ENCODE results near the gene C10orf62. TPM values are rescaled to one million over a fixed set of nuclear protein-coding genes. Genes with fewer than 3 reads are reported as not detected.

C10orf62 gene
- total and polyA plus RNA-seq, 9 of the 15 experiments (the other 6 are each of a cell fraction or from before 2014, with no cell fraction given), result not detected

DNA sequence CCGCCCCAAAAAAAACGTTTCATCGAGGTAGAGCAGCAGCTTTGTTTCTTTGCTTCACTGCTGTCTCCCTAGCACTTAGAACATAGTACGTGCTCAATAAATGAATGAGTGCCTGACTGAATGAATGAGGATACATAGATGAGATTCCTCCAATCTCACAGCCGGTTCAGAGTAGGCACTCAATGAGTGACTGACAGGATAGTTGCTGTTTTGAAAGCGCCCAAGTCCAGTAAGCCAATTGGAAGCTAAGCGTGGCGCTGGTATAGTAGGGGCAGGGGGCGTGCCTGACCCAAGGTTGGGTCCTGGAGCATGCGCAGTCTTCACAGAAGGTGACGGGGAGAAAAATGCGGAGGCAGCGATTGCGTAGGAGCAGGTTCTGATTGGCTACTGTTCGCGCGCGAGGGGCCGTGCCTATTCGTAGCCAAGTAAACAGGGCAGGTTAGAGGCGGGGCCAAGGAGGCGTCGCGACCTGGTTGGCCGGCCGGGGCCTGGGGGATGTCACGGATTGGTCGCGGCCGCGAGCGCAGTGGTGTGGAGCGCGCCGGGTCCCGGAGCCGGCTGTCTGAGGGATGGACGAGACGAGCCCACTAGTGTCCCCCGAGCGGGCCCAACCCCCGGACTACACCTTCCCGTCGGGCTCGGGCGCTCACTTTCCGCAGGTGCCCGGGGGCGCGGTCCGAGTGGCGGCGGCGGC lies 50.8 kb downstream of the C10orf62 start, which contains the start of gene PI4K2A (continued):
- peak; percentile 82 for TF ChIP-seq NFYB (IDR thresholded peaks at IDR 0.05; ENCODE audit: extremely low read depth, insufficient read length)
- no peak for TF ChIP-seq KDM2B (CRISPR knock-in tag; IDR thresholded peaks at IDR 0.05)
- no peak for TF ChIP-seq ZNF217 (CRISPR knock-in tag; IDR thresholded peaks at IDR 0.05)
- TF ChIP-seq GABPA (tag; conservative IDR thresholded peaks at IDR 0.05; ENCODE audit: low read depth), result 0 out of 2 replicates have a peak, but pooled peaks have one; percentile 3
- TF ChIP-seq MCM5 (IDR thresholded peaks at IDR 0.05; ENCODE audit: low read depth), result no peak
- TF ChIP-seq RBM25 (IDR thresholded peaks at IDR 0.05; ENCODE audit: low read depth, low read length, severe bottlenecking), result peak; percentile 82
- TF ChIP-seq NFIX (CRISPR knock-in tag; IDR thresholded peaks at IDR 0.05; ENCODE audit: low read depth), result no peak
- TF ChIP-seq NBN (IDR thresholded peaks at IDR 0.05; ENCODE audit: low read depth), result no peak
- peak; percentile 50; the same call in 1 of the 2 replicates for TF ChIP-seq CREB1 (IDR thresholded peaks at IDR 0.05)
- peak; percentile 66 for TF ChIP-seq CREB1 (CRISPR knock-in tag; IDR thresholded peaks at IDR 0.05)
- TF ChIP-seq EGR1 (conservative IDR thresholded peaks at IDR 0.05), result peak; percentile 79
- TF ChIP-seq BDP1 (IDR thresholded peaks at IDR 0.05; ENCODE audit: insufficient read depth, insufficient read length), result no peak
- TF ChIP-seq MAFK (IDR thresholded peaks at IDR 0.05; ENCODE audit: low read length), result peak; percentile 78
- peak in 1 of 2 experiments; percentile 17; a peak in 1 of 4 replicates for TF ChIP-seq MAZ (CRISPR knock-in tag; conservative IDR thresholded peaks at IDR 0.05 in 1 of 2, IDR thresholded peaks at IDR 0.05 in 1 of 2)
- no peak for TF ChIP-seq ZKSCAN3 (CRISPR knock-in tag; IDR thresholded peaks at IDR 0.05)
- no peak for TF ChIP-seq CHD2 (IDR thresholded peaks at IDR 0.05; ENCODE audit: low read depth, low read length)
- TF ChIP-seq FOXK1 (CRISPR knock-in tag; IDR thresholded peaks at IDR 0.05; ENCODE audit: borderline replicate concordance), result peak; percentile 80; the same call in 1 of the 2 replicates
- TF ChIP-seq HDAC2 (IDR thresholded peaks at IDR 0.05), result peak; percentile 74; the same call in 1 of the 2 replicates
- no peak for TF ChIP-seq KAT2B (IDR thresholded peaks at IDR 0.05; ENCODE audit: low read depth, low read length)
- TF ChIP-seq POLR2G (IDR thresholded peaks at IDR 0.05; ENCODE audit: low read depth, low read length), result peak; percentile 81
- TF ChIP-seq YY1 (IDR thresholded peaks at IDR 0.05; ENCODE audit: borderline replicate concordance in 1 of 3, control insufficient read depth in 1 of 3, extremely low read depth in 1 of 3, insufficient read depth in 3 of 3, insufficient read length in 1 of 3, insufficient replicate concordance in 2 of 3, low read depth in 1 of 3, low read length in 2 of 3), result peak in 1 of 3 experiments; percentile 20
- TF ChIP-seq ATF7 (IDR thresholded peaks at IDR 0.05), result peak; percentile 84
- no peak for TF ChIP-seq KLF6 (CRISPR knock-in tag; IDR thresholded peaks at IDR 0.05; ENCODE audit: borderline replicate concordance)
- TF ChIP-seq, protein P1, sequence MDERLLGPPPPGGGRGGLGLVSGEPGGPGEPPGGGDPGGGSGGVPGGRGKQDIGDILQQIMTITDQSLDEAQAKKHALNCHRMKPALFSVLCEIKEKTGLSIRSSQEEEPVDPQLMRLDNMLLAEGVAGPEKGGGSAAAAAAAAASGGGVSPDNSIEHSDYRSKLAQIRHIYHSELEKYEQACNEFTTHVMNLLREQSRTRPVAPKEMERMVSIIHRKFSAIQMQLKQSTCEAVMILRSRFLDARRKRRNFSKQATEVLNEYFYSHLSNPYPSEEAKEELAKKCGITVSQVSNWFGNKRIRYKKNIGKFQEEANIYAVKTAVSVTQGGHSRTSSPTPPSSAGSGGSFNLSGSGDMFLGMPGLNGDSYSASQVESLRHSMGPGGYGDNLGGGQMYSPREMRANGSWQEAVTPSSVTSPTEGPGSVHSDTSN (CRISPR knock-in tag; IDR thresholded peaks at IDR 0.05; ENCODE audit: low read depth), result no peak
- TF ChIP-seq, protein P1 (tag; conservative IDR thresholded peaks at IDR 0.05; ENCODE audit: low read depth), result peak; percentile 80
- TF ChIP-seq RCOR1 (IDR thresholded peaks at IDR 0.05; ENCODE audit: borderline replicate concordance in 1 of 2, low read depth in 2 of 2, low read length in 2 of 2), result peak in 1 of 2 experiments; percentile 36; a peak in 2 of 4 replicates
- TF ChIP-seq RBFOX2 (IDR thresholded peaks at IDR 0.05; ENCODE audit: low read depth, low read length), result peak; percentile 81
- peak; percentile 63 for TF ChIP-seq TAF1 (IDR thresholded peaks at IDR 0.05; ENCODE audit: control insufficient read depth, extremely low read depth, insufficient read depth, low read length, severe bottlenecking)

All from K562 (cell line).